ENCODE measurements around the gene FNDC4.

Gene FNDC4

DNA sequence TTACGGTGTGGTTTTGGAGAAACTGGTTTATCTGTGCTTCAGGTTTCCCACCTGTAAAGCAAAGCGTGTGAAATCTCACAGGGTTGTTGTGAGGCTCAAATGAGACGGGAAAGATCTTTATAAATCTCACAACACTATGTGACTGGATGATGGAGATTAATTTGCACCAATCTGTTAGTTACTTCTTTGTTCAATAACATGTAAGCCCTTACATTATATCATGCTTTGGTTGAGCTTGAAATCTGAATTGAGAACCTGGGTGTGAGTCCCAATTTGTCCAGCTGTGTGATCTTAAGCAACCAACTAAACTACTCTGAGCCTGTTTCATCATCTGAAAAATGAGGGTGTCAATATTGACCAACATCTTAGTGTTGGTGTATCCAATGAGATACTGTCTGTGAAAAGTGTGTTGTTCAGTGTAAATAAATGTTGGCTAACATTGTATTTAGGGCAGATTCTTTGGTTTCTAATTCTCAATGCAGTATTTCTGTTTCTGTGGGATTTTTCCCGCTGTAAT is 898 bp upstream of the FNDC4 start:
- H3K4me3 ChIP-seq (ENCODE audit: low read depth, low read length): no peak overlapping the region
- DNase-seq (ENCODE audit: low read depth, low spot score): no peak

DNA sequence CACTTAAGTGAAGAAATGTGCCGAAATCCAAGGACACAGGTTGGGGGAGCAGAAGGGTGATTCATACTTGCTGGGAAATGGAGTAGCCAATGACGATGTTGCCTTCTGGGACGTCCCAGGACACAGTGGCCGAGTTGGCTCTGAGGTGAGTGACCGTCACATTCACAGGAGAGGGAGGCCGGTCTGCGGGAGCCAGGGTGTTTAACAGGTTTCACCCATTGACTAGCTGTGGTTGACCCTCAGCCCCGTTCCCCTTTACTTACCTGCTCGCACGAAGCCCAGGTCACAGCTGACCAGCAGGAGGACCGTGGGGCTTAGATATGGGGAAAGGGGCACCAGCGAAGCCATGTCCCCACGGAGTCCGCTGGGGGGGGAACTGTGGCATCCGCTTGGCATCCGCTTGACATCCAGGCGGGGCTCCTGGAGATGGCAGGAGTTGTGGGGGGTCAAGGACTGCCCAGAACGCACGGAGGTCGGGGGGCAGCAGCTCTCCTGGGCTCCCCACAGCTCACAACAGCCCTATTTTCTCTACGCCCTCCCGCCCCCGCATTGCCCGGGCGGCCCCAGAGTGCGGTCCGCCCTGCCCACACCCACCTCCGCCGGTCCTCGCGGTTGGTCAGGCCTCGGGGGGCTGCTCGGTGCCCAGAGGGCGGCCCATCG is 586 bp downstream of the FNDC4 start:
- TF ChIP-seq, protein P1, sequence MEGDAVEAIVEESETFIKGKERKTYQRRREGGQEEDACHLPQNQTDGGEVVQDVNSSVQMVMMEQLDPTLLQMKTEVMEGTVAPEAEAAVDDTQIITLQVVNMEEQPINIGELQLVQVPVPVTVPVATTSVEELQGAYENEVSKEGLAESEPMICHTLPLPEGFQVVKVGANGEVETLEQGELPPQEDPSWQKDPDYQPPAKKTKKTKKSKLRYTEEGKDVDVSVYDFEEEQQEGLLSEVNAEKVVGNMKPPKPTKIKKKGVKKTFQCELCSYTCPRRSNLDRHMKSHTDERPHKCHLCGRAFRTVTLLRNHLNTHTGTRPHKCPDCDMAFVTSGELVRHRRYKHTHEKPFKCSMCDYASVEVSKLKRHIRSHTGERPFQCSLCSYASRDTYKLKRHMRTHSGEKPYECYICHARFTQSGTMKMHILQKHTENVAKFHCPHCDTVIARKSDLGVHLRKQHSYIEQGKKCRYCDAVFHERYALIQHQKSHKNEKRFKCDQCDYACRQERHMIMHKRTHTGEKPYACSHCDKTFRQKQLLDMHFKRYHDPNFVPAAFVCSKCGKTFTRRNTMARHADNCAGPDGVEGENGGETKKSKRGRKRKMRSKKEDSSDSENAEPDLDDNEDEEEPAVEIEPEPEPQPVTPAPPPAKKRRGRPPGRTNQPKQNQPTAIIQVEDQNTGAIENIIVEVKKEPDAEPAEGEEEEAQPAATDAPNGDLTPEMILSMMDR (IDR thresholded peaks at IDR 0.05; ENCODE audit: low read depth, low read length): peak; percentile 7
- DNase-seq (ENCODE audit: low read depth, low spot score): peak; percentile 44
- in situ Hi-C loops (cut with HindIII; ENCODE audit: low sequenced_read_pairs): no loop called here
- H3K4me3 ChIP-seq (ENCODE audit: low read depth, low read length): peak overlapping the region; percentile 73

More for the DNA sequence above, 898 bp upstream of the FNDC4 start:
- in situ Hi-C loops (cut with HindIII; ENCODE audit: low sequenced_read_pairs): no loop called here
- TF ChIP-seq, protein P1 (IDR thresholded peaks at IDR 0.05; ENCODE audit: low read depth, low read length): no peak

DNA sequence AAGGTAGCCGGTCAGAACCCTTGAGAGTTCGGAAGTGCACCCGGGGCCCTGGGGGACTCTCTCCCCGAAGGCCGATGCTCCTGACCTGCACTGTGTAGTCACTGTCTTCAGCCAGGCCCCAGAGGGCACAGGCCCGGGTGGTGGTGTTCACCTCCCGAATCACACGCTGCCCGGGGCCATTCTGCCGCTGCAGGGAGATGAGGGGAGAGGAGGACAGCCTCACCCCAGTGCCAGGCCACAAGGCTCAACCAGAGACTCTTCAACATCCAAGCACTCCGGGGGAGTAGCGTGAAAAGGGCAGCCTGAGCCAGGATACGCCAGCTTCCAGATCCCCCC is 1.1 kb downstream of the FNDC4 start:
- TF ChIP-seq, protein P1 (IDR thresholded peaks at IDR 0.05; ENCODE audit: low read depth, low read length): no peak
- no peak for DNase-seq (ENCODE audit: low read depth, low spot score)
- peak overlapping the region; percentile 73 for H3K4me3 ChIP-seq (ENCODE audit: low read depth, low read length)
- in situ Hi-C loops (cut with HindIII; ENCODE audit: low sequenced_read_pairs): no loop called here

DNA sequence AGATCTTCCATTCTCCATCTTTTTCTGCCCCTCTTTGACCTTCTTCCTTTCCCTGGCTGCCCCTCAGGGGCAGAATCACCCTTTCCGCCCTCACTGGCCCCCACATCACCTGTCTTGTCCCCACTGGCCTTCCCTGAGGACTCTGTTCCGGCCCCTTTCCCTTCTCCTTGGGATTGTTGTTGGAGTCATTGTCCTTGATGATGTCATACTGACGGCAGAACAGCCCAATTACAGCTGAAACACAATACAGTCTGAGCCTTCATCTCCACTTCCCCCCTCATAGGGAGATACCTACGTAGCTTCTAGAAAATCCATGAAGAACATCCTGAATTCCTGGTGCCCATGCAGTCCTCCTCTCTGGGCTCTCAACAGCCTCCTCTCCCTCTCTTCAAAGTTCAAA is 2.4 kb downstream of the FNDC4 start:
- TF ChIP-seq, protein P1 (IDR thresholded peaks at IDR 0.05; ENCODE audit: low read depth, low read length): no peak
- in situ Hi-C loops (cut with HindIII; ENCODE audit: low sequenced_read_pairs): no loop called here
- no peak for DNase-seq (ENCODE audit: low read depth, low spot score)
- H3K4me3 ChIP-seq (ENCODE audit: low read depth, low read length): no peak overlapping the region

DNA sequence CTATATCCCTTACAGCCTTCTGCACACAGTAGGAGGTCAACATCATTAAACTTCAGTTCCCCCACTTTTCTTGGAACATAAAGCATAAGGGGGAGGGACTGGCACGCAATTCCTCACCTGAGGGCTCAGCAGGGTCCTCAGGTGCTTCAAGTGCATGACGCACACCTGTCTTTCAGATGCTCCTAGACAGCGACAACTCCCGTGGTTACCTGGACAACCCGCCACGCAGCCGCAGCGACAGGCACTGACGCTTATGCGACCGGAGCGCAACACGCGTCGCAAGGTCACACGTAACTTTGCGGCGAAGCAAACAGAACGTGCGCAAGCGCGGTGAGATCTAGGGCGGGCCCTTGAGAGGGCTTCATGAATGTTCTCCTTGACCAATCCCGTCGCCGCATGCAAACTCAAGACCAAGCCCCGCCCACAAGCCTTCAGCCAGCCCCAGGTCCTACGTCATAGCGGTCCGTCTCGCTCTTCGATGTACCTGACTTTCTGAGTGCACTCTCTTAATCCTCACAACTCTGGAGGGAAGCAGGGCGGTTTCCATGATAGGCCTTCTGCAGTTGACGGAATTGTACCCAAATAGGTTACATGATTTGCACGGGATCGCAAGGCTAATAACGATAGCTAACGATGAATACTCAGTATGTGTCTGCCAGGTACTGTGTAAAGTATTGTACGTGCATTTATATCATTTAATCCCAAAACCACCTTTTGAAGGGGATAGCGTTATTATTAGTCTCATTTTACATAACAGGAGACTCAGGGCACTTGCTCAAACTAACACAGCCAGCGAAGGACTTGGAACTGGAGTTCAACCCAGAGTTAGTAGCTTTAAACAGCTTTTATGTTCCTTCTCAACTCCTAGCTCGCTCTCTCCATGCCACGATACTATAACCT is 5.3 kb downstream of the FNDC4 start, which contains the start of gene IFT172:
IFT172 (minus strand) TSS at position 246 of the 900 bp plus-strand sequence; CDS start at position 156, 90 bp downstream.
- TF ChIP-seq, protein P1 (IDR thresholded peaks at IDR 0.05; ENCODE audit: low read depth, low read length): no peak
- DNase-seq (ENCODE audit: low read depth, low spot score): peak; percentile 98
- in situ Hi-C loops (cut with HindIII; ENCODE audit: low sequenced_read_pairs): no loop called here
- peak within 1 kb of the TSS; percentile 79 for H3K4me3 ChIP-seq (ENCODE audit: low read depth, low read length)

DNA sequence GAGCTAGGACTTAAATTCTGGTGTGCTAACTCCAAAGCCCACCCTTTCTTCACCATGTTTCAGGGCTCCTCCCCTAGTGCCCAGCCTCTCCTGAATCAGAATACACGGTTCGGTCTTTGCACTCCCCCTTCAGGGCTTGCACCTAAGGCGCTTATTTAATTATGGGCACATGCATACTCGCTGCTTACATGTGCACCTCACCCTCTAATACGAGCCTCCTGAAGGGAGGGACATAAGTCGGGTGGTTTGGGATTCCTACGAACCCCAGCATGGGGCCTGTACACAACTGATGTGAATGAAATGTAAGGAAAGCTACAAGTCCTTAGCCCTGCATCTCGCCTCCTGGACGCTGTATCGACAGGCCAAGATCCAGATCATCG is 5.9 kb downstream of the FNDC4 start:
- no peak for DNase-seq (ENCODE audit: low read depth, low spot score)
- H3K4me3 ChIP-seq (ENCODE audit: low read depth, low read length): peak overlapping the region; percentile 79
- in situ Hi-C loops (cut with HindIII; ENCODE audit: low sequenced_read_pairs): no loop called here
- TF ChIP-seq, protein P1 (IDR thresholded peaks at IDR 0.05; ENCODE audit: low read depth, low read length): peak; percentile 9

Data from astrocyte of the spinal cord (primary cell).